Effector CD8-positive, alpha-beta T cell (primary cell): ENCODE measurements around the gene DNAI2.
"Not testable (repeated sequence)": the region's sequence is repeated elsewhere in the genome, so short reads cannot be mapped to it uniquely, and the experiment has no call there.

Source experiments
- DNase-seq: peaks from one replicate; lab custom pipeline; 2025; lab: John Stamatoyannopoulos, UW

The DNAI2 gene

DNA sequence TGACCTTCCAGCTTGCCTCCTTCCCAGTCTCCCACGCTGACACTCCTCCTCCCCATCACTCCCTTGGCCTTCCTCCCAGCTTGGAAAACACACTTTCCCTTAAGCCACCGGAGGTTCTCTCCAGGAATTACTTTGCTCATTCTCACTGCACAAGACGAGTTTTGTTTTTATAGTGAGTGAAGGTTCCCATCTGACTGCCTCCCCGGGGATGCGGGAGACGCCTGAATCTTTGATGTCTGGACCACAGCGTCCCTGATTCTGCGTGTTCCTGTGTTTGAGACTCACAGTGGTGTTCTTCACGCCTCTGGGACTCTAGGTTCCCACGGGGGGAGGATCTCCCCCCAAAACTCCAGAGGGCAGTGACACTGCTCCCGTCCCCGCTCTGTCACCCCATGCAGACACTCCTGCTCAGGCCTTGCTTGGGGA, 2.0 kb downstream of the DNAI2 start:
- no peak for DNase-seq

DNA sequence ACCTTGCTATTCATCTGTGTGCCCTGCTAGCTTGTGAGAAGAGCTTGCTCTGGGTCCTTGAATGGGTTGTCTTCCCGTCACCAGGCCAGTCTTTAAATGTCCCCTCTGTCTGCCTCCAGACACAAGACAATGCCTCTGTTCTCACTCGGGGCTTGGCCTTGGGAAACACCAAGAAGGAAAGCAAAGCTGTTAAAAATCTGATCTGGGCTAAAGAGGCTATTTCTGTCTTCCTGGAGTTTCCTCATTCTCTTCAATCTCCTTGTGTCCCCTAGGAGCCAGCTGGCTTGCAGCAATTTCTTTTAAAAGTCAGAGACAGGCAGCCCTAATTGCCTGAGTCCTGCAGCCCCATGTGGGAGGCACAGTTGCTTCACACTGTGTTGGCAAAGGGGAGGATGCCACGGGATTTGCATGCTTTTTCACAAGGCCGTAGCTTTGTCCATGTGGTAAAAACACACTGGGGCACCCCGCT, 2.5 kb downstream of the DNAI2 start:
- DNase-seq = no peak

DNA sequence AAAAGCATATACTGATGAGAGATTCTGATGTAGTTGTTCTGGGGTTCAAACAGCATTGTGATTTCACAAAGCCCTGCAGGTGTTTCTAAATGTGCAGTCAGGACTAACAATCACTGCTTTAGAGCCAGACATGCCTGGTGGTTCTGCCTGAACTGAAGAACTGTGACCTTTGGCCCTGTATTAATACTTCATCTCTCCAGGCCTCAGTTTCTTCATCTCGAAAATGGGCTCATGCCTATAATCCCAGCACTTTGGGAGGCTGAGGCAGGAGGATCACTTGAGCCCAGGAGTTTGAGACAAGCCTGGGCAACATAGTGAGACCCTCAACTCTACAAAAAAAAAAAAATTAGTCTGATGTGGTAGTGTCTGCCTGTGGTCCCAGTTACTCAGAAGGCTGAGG, 3.9 kb downstream of the DNAI2 start:
- DNase-seq = no peak

DNA sequence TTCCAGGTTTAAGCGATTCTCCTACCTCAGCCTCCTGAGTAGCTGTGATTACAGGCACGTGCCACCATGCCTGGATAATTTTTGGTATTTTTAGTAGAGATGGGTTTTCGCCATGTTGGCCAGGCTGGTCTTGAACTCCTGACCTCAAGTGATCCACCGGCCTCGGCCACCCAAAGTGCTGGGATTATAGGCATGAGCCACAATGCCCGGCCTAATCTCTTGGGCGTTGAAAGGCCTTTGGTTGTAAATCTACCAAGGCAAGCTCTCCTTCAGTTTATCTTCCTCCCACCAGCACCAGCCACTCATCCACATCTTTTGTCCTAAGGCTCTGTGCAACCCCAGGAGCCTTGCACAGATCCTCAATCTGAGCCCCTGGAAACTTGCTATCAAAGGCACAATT, 5.6 kb downstream of the DNAI2 start:
- not testable (repeated sequence) for DNase-seq

DNA sequence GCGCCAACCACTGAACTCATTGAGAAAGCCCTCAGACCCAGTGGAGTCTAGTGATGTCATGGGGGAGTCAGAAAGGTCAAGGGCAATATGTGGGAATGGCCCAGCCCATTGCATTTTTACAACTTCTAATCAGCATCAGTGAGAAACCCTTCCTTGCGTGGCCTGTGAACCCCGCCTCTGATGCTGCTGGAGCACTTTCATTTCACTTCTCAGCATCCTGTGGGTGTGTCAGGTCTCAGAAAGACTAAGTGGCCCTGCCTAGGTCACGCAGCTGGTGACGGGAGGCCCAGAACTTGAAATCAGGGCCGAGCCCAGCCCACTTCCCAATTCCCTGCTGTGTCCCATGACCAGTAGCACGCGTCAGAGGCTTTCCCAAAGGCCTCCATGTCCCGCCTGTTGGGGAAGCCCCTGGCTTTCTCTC, 6.1 kb downstream of the DNAI2 start:
- DNase-seq = no peak

DNA sequence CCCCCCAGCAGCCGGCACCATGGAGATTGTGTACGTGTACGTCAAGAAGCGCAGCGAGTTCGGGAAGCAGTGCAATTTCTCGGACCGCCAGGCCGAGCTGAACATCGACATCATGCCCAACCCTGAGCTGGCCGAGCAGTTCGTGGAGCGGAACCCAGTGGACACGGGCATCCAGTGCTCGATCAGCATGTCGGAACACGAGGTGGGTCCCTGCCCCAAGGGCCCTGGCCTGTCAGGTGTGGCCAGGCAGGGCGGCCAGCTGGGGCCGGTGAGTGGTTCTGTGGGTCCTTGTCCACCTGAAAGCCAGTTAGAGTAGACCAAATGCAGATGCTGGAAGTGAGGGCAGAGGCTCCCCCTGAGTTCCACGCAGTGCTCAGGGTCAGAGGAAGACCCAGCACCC, 7.8 kb downstream of the DNAI2 start:
- DNase-seq = no peak

DNA sequence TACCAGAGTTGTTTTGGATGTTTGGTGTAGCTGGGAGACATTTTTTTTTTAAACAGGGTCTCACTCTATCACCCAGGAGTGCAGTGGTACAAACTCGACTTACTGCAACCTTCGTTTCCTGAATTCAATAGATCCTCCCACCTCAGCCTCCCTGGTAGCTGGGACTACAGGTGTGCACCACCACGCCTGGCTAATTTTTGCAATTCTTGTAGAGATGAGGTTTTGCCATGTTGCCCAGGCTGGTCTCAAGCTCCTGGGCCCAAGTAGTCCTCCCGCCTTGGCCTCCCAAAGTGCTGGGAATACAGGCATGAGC, 8.2 kb downstream of the DNAI2 start:
- not testable (repeated sequence) for DNase-seq

DNA sequence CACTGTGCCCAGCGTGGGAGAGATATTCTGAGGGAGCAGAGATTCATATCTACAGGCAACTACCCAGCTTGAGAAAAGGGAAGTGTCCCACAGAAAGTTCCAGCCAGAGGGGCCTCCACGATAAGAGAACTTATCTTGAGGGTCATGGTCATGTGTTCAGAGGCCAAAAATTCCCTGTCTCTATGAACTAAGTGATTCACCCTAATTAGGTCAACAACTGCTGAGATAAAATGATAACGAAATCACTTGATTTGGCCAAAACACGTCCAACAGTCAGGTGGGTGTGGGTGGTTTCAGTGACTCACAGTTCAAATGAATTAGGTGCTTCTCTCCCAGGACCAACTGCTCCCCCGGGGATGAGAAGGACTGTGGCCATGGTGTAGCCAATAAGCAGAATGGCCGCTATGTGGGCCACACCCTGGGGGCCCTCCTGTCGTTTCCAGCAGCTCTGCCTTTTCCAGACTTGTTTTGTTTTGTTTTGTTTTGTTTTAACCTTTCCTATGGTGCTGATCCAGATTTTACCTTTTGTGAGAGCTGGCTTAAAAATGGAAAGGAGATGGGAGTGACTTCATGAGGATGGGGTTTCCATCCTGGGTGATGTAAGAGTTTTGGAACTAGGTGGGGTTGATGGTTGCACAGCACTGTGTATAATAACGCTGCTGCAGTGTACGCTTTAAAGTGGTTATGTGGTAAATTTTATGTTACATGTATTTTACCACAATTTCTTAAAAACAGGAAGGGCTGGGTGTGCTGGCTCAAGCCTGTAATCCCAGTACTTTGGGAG, 8.7 kb downstream of the DNAI2 start:
- DNase-seq = no peak

DNA sequence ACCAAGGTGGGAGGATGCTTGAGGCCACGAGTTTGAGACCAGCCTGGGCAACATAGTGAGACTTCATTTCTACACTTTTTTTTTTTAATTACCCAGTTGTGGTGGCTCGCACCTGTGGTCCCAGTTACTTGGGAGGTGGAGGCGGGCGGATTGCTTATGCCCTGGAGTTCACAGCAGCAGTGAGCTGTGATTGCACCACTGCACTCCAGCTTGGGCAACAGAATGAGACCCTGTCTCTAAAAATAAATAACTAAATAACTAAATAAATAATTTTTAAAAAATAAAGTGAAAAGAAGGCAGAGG, 9.3 kb downstream of the DNAI2 start:
- DNase-seq = no peak

DNA sequence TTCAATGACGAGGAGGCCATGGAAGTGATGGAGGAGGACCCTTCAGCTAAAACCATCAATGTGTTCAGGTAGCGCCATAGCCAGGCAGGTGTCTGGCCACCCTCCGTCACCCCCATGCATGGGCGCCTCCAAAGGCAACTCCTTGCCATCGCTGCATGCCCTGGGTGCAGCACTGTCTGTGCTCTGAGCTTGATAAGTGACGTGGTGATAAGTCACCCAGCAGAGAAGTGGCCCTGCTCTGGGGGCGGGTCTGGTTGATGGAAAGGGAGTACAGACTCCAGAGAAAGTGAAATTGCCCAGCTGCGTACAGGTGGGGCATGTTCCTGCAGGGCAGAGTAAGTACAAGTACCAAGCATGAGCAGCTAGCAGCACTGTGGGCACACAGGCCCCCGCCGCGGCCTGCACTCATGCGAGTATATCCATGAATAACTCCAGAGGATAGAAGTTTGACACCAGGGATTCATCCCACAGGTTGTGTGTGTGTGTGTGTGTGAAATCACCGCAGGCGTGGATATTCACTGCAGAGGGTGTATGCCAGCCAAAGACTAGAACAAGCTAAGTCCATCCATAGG, 13.1 kb downstream of the DNAI2 start:
- DNase-seq = no peak

DNA sequence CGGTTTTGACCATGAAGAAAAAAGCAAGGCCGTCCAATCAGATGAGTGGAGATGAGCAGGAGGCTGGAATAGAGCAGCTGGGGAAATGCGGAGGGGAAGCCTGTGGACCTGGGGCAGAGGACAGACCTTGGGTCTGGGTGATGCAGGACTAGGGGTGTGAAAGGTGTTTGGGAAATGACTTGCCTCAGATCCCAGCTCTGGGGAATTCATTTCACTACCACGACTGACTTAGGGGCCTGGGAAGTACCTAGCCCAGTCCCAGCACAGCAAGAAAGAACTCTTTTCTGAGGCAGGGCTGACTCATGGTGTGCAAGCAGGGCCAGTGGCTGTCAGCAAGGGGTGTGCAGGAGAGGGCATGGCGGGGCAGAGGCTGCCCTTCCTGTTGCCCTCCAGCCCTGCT, 14.8 kb downstream of the DNAI2 start:
- DNase-seq = no peak

DNA sequence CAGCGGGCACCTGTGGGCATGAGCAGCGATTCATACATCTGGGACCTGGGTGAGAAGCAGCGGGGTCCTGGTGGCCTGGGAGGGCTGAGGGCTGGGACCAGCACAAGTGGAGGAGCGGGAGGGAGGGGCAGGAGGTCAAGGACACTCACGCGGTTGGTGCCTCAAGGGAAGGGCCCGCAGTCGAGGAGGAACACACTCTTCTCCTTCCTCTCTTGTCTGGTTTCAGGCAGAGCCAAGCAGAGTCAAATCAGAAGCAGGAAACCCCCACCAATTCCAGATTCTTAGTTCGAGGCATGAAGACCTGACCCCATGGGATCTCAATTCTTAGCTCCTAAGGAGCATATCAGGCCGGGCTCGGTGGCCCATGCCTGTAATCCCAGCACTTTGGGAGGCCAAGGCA, 15.7 kb downstream of the DNAI2 start:
- no peak for DNase-seq

DNA sequence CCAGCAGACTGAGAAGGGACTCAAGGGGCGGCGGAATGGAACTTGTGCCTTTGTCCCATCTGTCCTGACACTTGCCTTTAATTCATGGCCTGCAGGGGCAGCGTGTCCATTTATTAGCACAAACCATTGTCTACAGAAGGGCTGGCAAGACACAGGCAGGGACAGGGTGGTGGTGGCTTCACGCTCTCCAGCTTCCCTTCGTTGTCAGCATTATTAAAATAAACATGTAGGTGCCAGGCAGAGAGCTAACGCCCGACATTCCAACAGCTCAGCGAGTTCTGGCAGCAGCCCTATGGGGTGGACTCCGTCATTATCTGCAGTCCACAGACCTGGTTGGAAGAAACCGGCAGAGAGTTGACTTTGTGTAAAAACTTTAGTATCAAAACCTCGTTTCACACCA, 16.3 kb downstream of the DNAI2 start:
- no peak for DNase-seq

DNA sequence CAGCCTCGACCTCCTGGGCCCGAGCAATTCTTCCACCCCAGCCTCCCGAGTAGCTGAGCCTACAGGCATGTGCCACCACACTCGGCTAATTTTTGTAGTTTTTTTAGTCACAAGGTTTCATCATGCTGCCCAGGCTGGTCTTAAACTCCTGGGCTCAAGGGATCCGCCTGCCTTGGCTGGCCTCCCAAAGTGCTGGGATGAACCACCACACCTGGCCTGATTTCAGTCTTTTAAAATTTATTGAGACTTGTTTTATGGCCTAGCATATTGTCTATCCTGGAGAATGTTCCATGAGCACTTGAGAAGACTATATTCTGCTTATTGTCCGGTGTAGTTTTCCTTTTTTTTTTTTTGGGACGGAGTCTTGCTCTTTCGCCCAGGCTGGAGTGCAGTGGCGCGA, 18.5 kb downstream of the DNAI2 start:
- no peak for DNase-seq

DNA sequence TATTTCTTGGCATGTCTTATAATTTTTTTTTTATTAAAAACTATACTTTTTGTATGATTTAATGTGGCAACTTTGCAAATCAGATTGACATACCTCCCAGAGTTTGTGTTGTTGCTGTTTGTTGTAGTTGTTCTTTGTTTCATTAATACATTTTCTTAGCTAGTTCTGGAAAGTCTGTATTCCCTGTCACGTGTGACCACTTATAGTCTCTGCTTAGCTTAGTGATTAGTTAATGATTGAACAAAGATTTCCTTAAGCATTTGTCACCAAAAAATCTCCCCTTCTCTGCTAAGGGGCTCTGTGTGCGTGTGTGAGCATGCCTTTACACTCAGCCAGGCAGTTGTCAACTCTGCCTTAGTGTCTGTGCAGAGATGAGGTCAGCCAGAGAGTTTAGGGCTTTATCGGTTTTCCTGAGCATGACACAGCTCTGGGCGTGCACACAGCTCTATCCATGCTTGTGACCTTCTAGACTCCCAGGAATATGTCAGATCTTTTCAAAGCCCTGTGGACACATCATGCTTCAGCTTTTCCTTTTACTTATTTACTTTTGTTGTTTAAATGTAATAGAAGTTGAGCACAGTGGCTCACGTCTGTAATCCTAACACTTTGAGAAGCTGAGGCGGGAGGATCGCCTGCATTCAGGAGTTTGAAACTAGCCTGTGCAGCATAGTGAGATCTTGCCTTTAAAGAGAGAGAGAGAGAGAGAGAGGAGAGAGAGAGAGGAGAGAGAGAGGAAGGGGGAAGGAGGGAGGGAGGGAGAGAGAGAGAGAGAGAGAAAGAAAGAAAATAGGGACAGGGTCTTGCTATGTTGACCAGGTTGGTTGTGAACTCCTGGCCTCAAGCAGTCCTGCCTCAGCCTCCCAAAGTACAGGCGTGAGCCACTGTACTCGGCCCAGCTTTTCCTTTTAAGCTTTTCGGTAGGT, 21.9 kb downstream of the DNAI2 start:
- no peak for DNase-seq

DNA sequence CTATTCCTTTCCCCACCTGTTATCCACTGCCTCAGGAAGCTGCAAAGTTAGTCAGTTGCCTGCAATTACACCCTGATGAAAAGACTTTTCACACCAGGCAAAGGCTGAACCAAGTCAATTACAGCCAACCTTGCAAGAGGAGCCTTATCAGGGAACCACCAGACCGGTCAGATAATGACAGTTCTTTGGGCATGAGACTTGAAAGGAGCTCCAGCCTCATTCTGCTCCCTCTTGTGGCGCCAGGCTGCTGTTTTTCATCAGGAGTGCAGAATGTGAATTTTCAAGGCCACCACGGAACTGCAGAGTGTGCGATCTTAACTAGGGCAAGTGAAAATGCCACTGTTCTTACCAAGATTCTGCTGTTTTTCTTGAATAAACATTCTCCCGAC, 22.5 kb downstream of the DNAI2 start:
- DNase-seq = no peak

DNA sequence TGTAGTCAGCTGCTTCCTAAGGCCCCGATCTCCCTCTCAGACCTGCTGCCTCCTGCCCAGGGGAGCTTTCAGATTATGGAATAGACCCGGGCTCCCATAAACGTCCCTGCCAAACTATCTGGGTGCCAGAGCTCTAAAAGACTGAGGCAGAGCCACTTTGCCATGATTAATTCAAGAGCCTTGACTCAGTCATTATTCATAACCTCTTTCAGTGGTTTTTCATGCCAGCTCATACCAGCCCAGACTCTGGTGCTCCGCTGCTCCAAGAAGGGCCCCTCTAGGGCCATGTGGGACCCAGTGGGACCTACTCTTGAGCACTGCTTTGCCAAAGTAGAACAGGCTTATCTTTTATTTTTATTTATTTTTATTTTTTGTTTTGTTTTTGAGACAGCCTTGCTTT, 23.9 kb downstream of the DNAI2 start:
- DNase-seq = no peak

DNA sequence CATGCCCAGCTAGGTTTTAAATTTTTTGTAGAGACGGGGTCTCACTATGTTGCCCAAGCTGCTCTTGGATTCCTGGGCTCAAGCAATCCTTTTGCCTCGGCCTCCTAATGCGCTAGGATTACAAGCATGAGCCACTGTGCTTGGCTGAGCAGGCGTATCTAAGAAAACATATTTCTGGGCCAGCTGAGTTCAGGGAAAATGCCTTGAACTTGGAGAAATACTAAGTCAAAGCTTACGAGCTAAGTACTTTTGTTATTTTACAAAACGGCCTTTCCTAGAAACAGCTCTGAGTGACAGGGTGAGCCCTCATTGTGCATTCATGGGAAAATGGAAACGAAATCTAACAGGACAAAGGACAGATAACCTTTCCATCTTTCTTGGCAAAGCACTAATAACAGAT, 24.7 kb downstream of the DNAI2 start:
- DNase-seq = no peak

DNA sequence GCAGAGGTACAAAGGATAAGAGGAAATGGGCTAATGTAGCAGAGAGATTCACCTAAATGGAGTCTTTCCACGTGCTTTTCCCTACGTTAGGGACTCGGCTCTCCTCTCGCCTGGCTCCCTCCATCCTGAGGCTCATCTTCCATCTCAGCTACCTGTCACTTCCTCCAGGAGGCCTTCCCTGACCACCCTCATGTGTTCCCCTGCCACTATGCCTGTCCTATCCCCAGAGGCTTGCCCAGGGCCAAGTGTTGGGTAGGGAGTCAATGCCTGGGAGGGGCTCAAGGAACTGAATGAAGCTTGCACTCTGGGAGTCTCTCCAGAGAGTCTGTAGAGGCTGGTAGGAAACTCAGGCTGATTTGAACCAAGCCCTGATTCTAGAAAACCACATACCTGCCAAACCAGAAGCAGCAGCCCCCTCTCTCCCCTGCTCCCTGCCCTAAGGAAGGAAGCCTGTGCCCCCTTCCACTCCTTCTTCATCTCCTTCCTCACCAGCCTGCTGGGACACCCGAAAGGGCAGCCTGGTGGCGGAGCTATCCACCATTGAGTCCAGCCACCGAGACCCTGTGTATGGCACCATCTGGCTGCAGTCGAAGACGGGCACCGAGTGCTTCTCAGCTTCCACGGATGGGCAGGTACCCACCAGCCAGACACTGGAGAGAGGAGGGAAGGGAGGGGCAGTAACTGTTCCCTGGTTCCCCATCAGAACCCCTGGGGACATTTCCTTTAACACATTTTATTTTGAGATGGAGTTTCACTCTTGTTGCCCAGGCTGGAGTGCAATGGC, 25.4 kb downstream of the DNAI2 start:
- DNase-seq = no peak

DNA sequence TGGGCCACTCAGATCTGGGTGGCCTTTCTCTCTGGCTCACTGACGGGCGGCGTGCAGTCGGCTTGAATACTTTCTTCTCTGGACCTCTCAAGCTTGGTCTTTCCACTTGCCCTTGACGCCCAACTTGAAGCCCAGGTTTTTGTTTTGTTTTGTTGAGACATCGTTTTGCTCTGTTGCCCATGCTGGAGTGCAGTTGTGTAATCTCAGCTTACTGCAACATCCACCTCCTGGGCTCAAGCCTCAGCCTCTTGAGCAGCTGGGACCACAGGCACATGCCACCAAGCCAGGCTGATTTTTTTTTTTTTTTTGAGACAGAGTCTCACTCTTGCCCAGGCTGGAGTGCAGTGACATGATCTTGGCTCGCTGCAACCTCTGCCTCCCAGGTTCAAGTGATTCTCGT, 29.3 kb downstream of the DNAI2 start:
- no peak for DNase-seq

DNA sequence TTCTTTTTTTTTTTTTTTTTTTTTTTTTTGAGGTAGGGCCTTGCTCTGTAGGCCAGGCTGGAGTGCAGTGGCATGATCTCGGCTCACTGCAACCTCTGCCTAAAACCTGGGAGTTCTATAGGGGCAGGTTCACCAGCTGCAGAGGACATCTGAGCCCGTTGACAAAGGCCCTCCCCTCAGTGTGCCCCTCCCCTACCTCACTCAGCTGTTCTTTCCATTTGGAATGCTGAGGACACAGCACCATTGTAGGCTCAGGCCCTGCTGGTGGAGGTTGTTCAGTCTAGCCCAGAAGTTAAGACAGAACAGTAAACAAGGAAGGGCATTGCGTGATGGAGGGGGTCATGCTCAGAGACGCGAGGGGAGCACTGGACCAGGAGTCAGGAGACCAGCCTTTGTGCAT, 30.1 kb downstream of the DNAI2 start:
- DNase-seq = no peak
